ENCODE measurements around the gene RFNG. TPM values are rescaled to one million over a fixed set of nuclear protein-coding genes. Genes with fewer than 3 reads are reported as not detected.

Gene RFNG
- total RNA-seq, 1 donor from 2014 or later: 26.3 TPM

DNA sequence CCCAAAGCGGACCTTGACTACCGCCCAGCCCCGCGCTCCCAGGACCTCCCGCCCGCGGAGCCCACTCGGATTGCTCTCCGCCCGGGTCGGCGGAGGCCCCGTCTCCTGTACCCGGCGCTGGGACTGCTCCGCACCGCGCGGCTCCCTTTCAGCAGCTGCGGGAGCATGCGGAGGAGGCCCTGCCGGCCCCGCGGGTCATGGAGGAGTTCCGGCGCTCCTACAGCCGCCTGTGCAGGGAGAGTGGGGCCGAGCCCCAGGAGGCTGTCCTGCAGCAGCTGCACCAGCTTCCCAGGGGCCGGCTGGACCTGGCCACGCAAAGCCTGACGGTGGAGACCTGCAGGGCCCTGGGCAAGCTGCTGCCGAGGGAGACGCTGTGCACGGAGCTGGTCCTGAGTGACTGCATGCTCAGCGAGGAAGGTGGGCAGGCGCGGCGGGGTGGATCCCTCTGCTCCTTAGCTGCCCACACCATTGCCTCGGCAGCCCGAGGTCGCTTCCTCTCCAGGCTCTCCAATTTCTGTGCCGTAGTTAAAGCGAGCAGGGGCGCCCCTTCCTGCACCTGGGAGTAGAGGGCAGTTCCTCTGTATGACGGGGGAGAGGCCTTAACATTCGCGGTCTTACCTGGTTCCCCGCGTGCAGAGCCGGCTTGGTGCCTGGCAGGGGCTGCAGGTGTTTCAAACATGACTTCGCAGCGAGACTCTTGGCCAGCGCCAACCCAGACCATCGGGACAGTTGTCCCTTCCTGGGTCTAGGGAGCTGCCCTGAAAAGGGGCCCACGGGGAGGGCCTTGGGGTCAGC, 28.0 kb downstream of the RFNG start:
- DNase-seq (ENCODE audit: low read depth): no peak
- Histone ChIP-seq H3K27me3 (ENCODE audit: control insufficient read depth, insufficient read depth, low read length) (no peaks in the 10 kb centered on the region), H3K4me3 (ENCODE audit: low read depth, low read length) (peak overlapping the region; percentile 78), H3K36me3 (ENCODE audit: control insufficient read depth, insufficient read depth, low read length) (peaks cover 2% of the 10 kb centered on the region)
- TF ChIP-seq, protein P1, sequence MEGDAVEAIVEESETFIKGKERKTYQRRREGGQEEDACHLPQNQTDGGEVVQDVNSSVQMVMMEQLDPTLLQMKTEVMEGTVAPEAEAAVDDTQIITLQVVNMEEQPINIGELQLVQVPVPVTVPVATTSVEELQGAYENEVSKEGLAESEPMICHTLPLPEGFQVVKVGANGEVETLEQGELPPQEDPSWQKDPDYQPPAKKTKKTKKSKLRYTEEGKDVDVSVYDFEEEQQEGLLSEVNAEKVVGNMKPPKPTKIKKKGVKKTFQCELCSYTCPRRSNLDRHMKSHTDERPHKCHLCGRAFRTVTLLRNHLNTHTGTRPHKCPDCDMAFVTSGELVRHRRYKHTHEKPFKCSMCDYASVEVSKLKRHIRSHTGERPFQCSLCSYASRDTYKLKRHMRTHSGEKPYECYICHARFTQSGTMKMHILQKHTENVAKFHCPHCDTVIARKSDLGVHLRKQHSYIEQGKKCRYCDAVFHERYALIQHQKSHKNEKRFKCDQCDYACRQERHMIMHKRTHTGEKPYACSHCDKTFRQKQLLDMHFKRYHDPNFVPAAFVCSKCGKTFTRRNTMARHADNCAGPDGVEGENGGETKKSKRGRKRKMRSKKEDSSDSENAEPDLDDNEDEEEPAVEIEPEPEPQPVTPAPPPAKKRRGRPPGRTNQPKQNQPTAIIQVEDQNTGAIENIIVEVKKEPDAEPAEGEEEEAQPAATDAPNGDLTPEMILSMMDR (IDR thresholded peaks at IDR 0.05; ENCODE audit: insufficient read depth, low read length, severe bottlenecking): no peak
- FAIRE-seq: no peak

DNA sequence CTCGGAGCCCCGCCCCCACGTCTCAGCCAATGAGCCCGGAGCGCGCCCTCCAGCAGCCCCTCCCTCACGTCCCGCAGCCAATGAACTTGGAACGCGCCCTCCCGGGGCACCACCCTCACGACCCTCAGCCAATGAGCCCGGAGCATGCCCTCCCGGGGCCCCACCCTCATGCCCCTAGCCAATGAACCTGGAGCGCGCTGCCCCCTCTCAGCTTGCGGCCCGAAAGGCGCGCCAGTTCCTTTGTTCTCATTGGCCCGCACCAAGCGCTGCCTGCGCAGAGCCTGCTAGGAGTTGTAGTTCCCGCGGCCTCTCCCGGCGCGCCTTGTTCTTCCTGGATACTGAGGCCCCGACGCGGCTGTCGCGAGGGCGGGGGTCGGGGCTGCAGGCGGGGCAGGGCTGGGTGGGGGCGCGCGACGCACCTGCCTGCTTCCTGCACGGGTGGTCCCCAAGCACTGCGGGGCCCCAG, 28.6 kb downstream of the RFNG start, which contains the start of gene LRRC45:
TSS of gene LRRC45 (plus strand) at position 325 of the 466 bp plus-strand sequence. CDS start 339 bp downstream, outside the sequence.
- FAIRE-seq (no peak), DNase-seq (ENCODE audit: low read depth) (peak; percentile 95)
- H3K36me3 ChIP-seq (ENCODE audit: control insufficient read depth, insufficient read depth, low read length): peaks cover 2% of the 10 kb centered on the region
- TF ChIP-seq, protein P1 (IDR thresholded peaks at IDR 0.05; ENCODE audit: insufficient read depth, low read length, severe bottlenecking): no peak
- H3K27me3 ChIP-seq (ENCODE audit: control insufficient read depth, insufficient read depth, low read length): no peaks in the 10 kb centered on the region
- H3K4me3 ChIP-seq (ENCODE audit: low read depth, low read length): peak within 1 kb of the TSS; percentile 98

DNA sequence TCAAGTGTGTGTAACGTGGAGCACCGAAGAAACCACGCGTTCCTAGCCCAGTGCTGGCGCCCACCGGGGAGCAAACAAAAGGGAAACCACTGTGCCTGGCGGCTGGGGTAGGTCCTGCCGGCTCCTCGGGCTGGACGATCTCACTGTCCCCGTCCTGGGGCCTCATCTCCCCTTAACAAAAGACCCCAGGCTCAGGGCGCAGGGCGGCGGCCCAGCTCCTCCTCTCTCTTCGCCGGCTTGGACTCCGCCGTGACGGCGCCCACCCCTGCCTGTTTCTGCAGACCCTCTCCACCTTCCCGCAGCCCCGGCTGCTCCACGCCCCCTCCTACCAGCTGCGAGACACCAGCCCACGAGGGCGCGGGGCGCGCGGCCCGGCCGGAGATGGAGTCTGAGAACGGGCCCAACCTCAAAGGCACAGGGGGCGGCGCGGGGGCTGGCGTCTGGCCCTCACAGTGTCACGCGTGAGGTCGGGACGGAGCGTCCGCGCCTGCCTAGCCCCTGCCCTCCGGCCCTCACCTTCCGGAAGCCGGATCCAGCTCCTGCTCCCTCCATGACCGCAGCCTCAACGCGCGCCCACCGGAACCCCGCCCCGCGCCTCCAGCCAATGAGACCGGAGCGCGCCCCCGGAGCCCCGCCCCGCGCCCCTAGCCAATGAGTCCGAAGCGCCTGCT, 29.2 kb downstream of the RFNG start, which contains the start of gene CENPX:
TSS of gene CENPX (minus strand) at position 569 of the 671 bp plus-strand sequence. CDS start at position 552, 17 bp downstream.
- Histone ChIP-seq H3K27me3 (ENCODE audit: control insufficient read depth, insufficient read depth, low read length) (no peaks in the 10 kb centered on the region), H3K4me3 (ENCODE audit: low read depth, low read length) (peak within 1 kb of the TSS; percentile 98), H3K36me3 (ENCODE audit: control insufficient read depth, insufficient read depth, low read length) (peaks cover under 1% of the 10 kb centered on the region)
- TF ChIP-seq, protein P1 (IDR thresholded peaks at IDR 0.05; ENCODE audit: insufficient read depth, low read length, severe bottlenecking): no peak
- DNase-seq (ENCODE audit: low read depth) (no peak), FAIRE-seq (no peak)

DNA sequence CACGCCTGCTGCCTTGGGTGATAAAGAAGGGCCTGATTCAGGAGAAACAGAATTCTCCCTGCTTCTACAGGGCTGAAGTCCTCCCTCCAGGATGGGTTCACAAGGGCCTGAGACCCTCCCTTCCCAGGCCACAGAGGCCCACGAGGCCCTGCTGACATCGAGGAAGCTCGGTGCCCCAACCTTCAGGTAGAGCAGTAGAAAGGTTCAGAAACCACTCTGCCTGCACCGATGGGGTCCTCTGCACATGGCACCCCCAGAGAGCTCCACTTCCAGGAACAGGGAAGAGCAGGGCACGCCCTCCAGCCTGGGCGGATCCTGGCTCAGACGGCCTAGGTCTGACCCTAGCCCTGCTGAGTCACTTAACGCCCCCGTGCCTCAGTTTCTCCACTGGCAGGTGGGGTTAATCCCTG, 29.7 kb downstream of the RFNG start:
- no peak for FAIRE-seq
- TF ChIP-seq, protein P1 (IDR thresholded peaks at IDR 0.05; ENCODE audit: insufficient read depth, low read length, severe bottlenecking): no peak
- DNase-seq (ENCODE audit: low read depth): no peak
- Histone ChIP-seq H3K4me3 (ENCODE audit: low read depth, low read length) (peak overlapping the region; percentile 98), H3K36me3 (ENCODE audit: control insufficient read depth, insufficient read depth, low read length) (no peaks in the 10 kb centered on the region), H3K27me3 (ENCODE audit: control insufficient read depth, insufficient read depth, low read length) (no peaks in the 10 kb centered on the region)

DNA sequence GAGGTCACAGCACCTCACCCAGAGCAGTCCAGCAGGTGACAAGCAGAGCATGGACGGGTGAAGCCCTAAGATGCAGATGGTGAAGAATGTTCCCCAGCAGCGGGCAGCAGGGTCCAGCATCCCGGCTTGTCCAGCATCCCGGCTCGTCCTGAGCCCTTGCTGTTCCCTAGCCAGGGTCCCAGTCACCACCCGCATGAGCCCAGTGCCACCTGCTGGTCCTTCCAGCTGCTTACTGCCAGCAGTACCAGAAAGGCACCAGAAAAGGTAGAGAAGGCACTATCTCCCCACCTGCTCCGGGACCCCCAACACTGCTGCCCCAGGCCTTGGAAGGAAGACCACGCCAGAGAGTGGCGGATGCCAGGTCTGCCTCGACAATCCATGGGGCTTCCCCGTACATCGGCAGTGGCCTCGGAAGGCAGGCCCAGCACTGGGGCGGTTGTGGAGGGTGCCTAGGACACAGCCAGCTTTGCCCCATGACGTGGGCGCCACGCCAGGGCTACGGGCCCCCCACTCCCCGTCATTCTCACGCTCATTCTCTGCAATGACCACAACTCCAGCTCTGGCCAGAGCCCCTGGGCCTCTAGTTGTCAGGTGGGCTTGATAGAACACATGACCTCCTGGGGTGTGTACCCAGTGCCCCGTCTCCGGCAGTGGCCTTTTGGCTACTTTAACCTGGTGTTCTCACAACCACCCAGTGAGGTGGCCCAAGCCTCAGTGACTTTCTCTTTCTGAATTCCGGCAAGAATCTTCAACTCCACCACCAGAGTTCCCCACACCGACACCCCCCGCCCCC, 30.3 kb downstream of the RFNG start:
- peak; percentile 75 for FAIRE-seq

More for the DNA sequence above, 30.3 kb downstream of the RFNG start:
- no peaks in the 10 kb centered on the region for H3K36me3 ChIP-seq (ENCODE audit: control insufficient read depth, insufficient read depth, low read length)
- no peaks in the 10 kb centered on the region for H3K27me3 ChIP-seq (ENCODE audit: control insufficient read depth, insufficient read depth, low read length)
- peak; percentile 58 for DNase-seq (ENCODE audit: low read depth)
- H3K4me3 ChIP-seq (ENCODE audit: low read depth, low read length): peak overlapping the region; percentile 98
- TF ChIP-seq, protein P1 (IDR thresholded peaks at IDR 0.05; ENCODE audit: insufficient read depth, low read length, severe bottlenecking): peak; percentile 87
